Left hindlimb (tissue), 1 donor: ENCODE measurements around the gene BCL7A.

ENCODE experiments used
- DNase-seq: peaks from one replicate; pipeline ENCODE4 v3.0.0-alpha.2; 2018

BCL7A gene

GRCh38 chr12:122001466-122002209 lies 20.0 kb upstream of the BCL7A start:
- DNase-seq, result no peak

GRCh38 chr12:122003651-122004611 lies 17.8 kb upstream of the BCL7A start:
- peak; percentile 64 for DNase-seq

GRCh38 chr12:122004633-122005071 lies 17.0 kb upstream of the BCL7A start:
- DNase-seq, result no peak

- DNase-seq, result no peak
Observed at GRCh38 chr12:122005252-122005776, 16.4 kb upstream of the BCL7A start.

- DNase-seq, result no peak
Observed at GRCh38 chr12:122006186-122006926, 15.3 kb upstream of the BCL7A start.

GRCh38 chr12:122009741-122010140 lies 11.9 kb upstream of the BCL7A start:
- no peak for DNase-seq

- DNase-seq, result no peak
Observed at GRCh38 chr12:122012184-122012583, 9.5 kb upstream of the BCL7A start.

- no peak for DNase-seq
Observed at GRCh38 chr12:122013136-122013535, 8.5 kb upstream of the BCL7A start.

GRCh38 chr12:122013791-122014590 lies 7.7 kb upstream of the BCL7A start:
- DNase-seq, result no peak

- no peak for DNase-seq
Observed at GRCh38 chr12:122014781-122015180, 6.9 kb upstream of the BCL7A start.

GRCh38 chr12:122018457-122018856 lies 3.2 kb upstream of the BCL7A start:
- no peak for DNase-seq

GRCh38 chr12:122018937-122019336 lies 2.7 kb upstream of the BCL7A start:
- no peak for DNase-seq

- DNase-seq, result no peak
Observed at GRCh38 chr12:122020795-122021192, 890 bp upstream of the BCL7A start.

- peak; percentile 64 for DNase-seq
Observed at GRCh38 chr12:122021193-122021821, 377 bp upstream of the BCL7A start.

GRCh38 chr12:122022393-122023338 lies 982 bp downstream of the BCL7A start:
- DNase-seq, result peak; percentile 51

- peak; percentile 83 for DNase-seq
Observed at GRCh38 chr12:122023339-122024131, 1.9 kb downstream of the BCL7A start.

- DNase-seq, result no peak
Observed at GRCh38 chr12:122024132-122024785, 2.6 kb downstream of the BCL7A start.

GRCh38 chr12:122026706-122027333 lies 5.1 kb downstream of the BCL7A start:
- no peak for DNase-seq
